SK-N-SH (cell line): ENCODE data around the gene MAP2K2. TPM values are rescaled to one million over a fixed set of nuclear protein-coding genes. Genes with fewer than 3 reads are reported as not detected.

ENCODE experiments used
- CTCF ChIA-PET: fragments of 300-600, 350-600 bp; formaldehyde crosslinking; extraction: SDS; loops from one replicate; lab custom pipeline; 2021; lab: Yijun Ruan, JAX
- POLR2A ChIA-PET: fragments of 350-600 bp; sonication (Branson Sonifier 250); formaldehyde crosslinking; extraction: SDS; loops from one replicate; lab custom pipeline; 2020; ENCODE audit warnings: antibody characterized with exemption, inconsistent platforms; lab: Yijun Ruan, JAX
- DNase-seq: peaks from one replicate; pipeline ENCODE4 v3.0.0; 2012
- H2AFZ ChIP-seq: fragments of 200-600 bp; sonication (generic); 2 replicates; pipeline ENCODE4 v1.8.1; 2016; ENCODE audit warnings: antibody characterized with exemption, mild to moderate bottlenecking, low read depth
- H3F3A ChIP-seq: fragments of 200-600 bp; sonication (generic); replicated peaks from 2 replicates; pipeline ENCODE3; 2016; ENCODE audit warnings: antibody characterized with exemption, mild to moderate bottlenecking; ENCODE audit not compliant: insufficient read depth
- H3K27ac ChIP-seq, 2 experiments: fragments of 200-500 bp in 1 of 2; fragments of 200-600 bp in 1 of 2; sonication (Bioruptor generic) in 1 of 2; sonication (generic), shearing (Covaris generic) in 1 of 2; 2 replicates each; pipeline versions ENCODE4 v1.5.1 to v1.6.1; 2014 to 2016; ENCODE audit warnings: low read depth in 2 of 2, inconsistent platforms in 1 of 2, low read length in 1 of 2, mild to moderate bottlenecking in 1 of 2, mixed read lengths in 1 of 2
- H3K27me3 ChIP-seq: fragments of 200-600 bp; sonication (generic), shearing (Covaris generic); 2 replicates; pipeline ENCODE4 v1.6.1; 2016; ENCODE audit warnings: mixed run types; ENCODE audit not compliant: insufficient read depth
- H3K36me3 ChIP-seq, 2 experiments: fragments of 200-500 bp in 1 of 2; fragments of 200-600 bp in 1 of 2; sonication (Bioruptor generic) in 1 of 2; sonication (generic) in 1 of 2; replicated peaks in 1 of 2; 2 replicates each; pipeline versions ENCODE3 to v1.5.1; 2014 to 2016; ENCODE audit warnings: low read length in 1 of 2, mild to moderate bottlenecking in 1 of 2; ENCODE audit not compliant: insufficient read depth in 2 of 2, control insufficient read depth in 1 of 2
- H3K4me1 ChIP-seq, 2 experiments: fragments of 200-500 bp in 1 of 2; fragments of 200-600 bp in 1 of 2; sonication (Bioruptor generic) in 1 of 2; sonication (generic), shearing (Covaris generic) in 1 of 2; 2 replicates each; pipeline versions ENCODE4 v1.5.1 to v1.6.1; 2014 to 2016; ENCODE audit warnings: low read depth in 1 of 2, low read length in 1 of 2, mixed run types in 1 of 2; ENCODE audit not compliant: insufficient read depth in 2 of 2, control insufficient read depth in 1 of 2
- H3K4me2 ChIP-seq: fragments of 200-600 bp; sonication (generic), shearing (Covaris generic); 2 replicates; pipeline ENCODE4 v1.6.1; 2017; ENCODE audit warnings: mixed run types
- H3K4me3 ChIP-seq, 2 experiments: fragments of 200-500 bp in 1 of 2; fragments of 200-600 bp in 1 of 2; sonication (Bioruptor generic) in 1 of 2; sonication (generic), shearing (Covaris generic) in 1 of 2; 2 replicates each; pipeline versions ENCODE4 v1.5.1 to v1.8.1; 2014 to 2016; ENCODE audit warnings: low read depth in 2 of 2, inconsistent platforms in 1 of 2, low read length in 1 of 2, mild to moderate bottlenecking in 1 of 2, mixed read lengths in 1 of 2, moderate library complexity in 1 of 2
- H3K79me2 ChIP-seq: fragments of 200-600 bp; sonication (generic); 2 replicates; pipeline ENCODE4 v1.8.1; 2017; ENCODE audit warnings: mild to moderate bottlenecking; ENCODE audit not compliant: insufficient read depth
- H3K9ac ChIP-seq: fragments of 200-600 bp; sonication (generic); 2 replicates; pipeline ENCODE4 v1.6.1; 2017; ENCODE audit warnings: mixed run types
- H3K9me2 ChIP-seq: fragments of 200-600 bp; sonication (generic); 2 replicates; pipeline ENCODE4 v1.6.1; 2017; ENCODE audit warnings: mixed run types
- H3K9me3 ChIP-seq: fragments of 200-600 bp; sonication (generic); 2 replicates; pipeline ENCODE4 v1.6.1; 2017; ENCODE audit warnings: mixed run types, mild to moderate bottlenecking, moderate library complexity
- H4K20me1 ChIP-seq: fragments of 200-600 bp; sonication (generic); 2 replicates; pipeline ENCODE4 v1.6.1; 2017; ENCODE audit warnings: mild to moderate bottlenecking, mixed run types; ENCODE audit not compliant: insufficient read depth
- CTCF ChIP-seq: fragments of 200-600 bp; sonication (generic); IDR thresholded peaks from 2 replicates; pipeline ENCODE4 v1.6.1; 2017; ENCODE audit warnings: antibody characterized with exemption, mild to moderate bottlenecking, moderate library complexity
- FOSL2 ChIP-seq: IDR thresholded peaks from 2 replicates; pipeline ENCODE4 v1.4.0; 2012; ENCODE audit warnings: low read depth, mild to moderate bottlenecking, moderate library complexity, borderline replicate concordance
- GABPA ChIP-seq: IDR thresholded peaks from 2 replicates; pipeline ENCODE4 v1.4.0; 2012; ENCODE audit warnings: low read depth, mild to moderate bottlenecking
- GATA2 ChIP-seq: sonication (generic); formaldehyde crosslinking; IDR thresholded peaks from 2 replicates; pipeline ENCODE4 v1.5.0; 2020; ENCODE audit warnings: mild to moderate bottlenecking, missing genetic modification reagents
- JUND ChIP-seq: IDR thresholded peaks from 2 replicates; pipeline ENCODE4 v1.4.0; 2012
- MEF2A ChIP-seq: IDR thresholded peaks from 2 replicates; pipeline ENCODE4 v1.4.0; 2012; ENCODE audit warnings: low read depth, borderline replicate concordance
- MXI1 ChIP-seq: IDR thresholded peaks from 2 replicates; pipeline ENCODE4 v1.6.1; 2012; ENCODE audit warnings: mild to moderate bottlenecking, low read depth, low read length, improper control_type of control experiment
- NFIC ChIP-seq: IDR thresholded peaks from 2 replicates; pipeline ENCODE4 v1.4.0; 2012; ENCODE audit warnings: borderline replicate concordance
- REST ChIP-seq: IDR thresholded peaks from 2 replicates; pipeline ENCODE4 v1.6.1; 2012; ENCODE audit warnings: mild to moderate bottlenecking, low read depth, low read length, moderate library complexity
- USF2 ChIP-seq: fragments of 150-350 bp; IDR thresholded peaks from 2 replicates; pipeline ENCODE4 v1.6.1; 2017; ENCODE audit warnings: antibody characterized with exemption, low read length, low read depth, borderline replicate concordance
- WGBS: methylation state at CpG from one replicate; pipeline ENCODE4 v1.1.6; 2017; ENCODE audit warnings: low lambda C conversion rate; 5-methylcytosine and 5-hydroxymethylcytosine counted together
- polyA plus RNA-seq, 3 experiments: library from polyadenylated mRNA; depleted of rRNA; stranded (reverse); fragments of >200 nt; gene quantifications; 2 replicates each; pipeline ENCODE4 v1.2.3, GENCODE V29; 2012

Gene MAP2K2
- polyA plus RNA-seq, 1 of the 3 experiments (the other 2 are of a cell fraction): 114 TPM

- peak overlapping the region; percentile 18; the same call in 1 of the 2 replicates for H3K9ac ChIP-seq
- peaks cover under 1 to 29% of the 10 kb centered on the region in 2 experiments for H3K36me3 ChIP-seq
- POLR2A ChIA-PET: no interaction called here
- WGBS: 50% methylated on average over 13 of the region's 22 CpGs
- peaks cover under 1 to 6% of the 10 kb centered on the region in 2 experiments; a peak in 2 of 4 replicates for H3K4me1 ChIP-seq
- H3K27ac ChIP-seq: peak overlapping the region in 1 of 2 experiments; percentile 63; a peak in 2 of 4 replicates
- H3K9me2 ChIP-seq: no peaks in the 10 kb centered on the region
- no peak for DNase-seq
- H3K9me3 ChIP-seq: no peaks in the 10 kb centered on the region
- TF ChIP-seq MXI1 (no peak), REST (no peak), JUND (0 out of 2 replicates have a peak, but pooled peaks have one; percentile 40), MEF2A (no peak), NFIC (no peak), CTCF (0 out of 2 replicates have a peak, but pooled peaks have one; percentile 13), FOSL2 (peak; percentile 52; the same call in 1 of the 2 replicates)
- H3F3A ChIP-seq: peaks cover 19% of the 10 kb centered on the region
- peak overlapping the region; percentile 62; the same call in 1 of the 2 replicates for H3K4me2 ChIP-seq
- peaks cover 100% of the 10 kb centered on the region for H3K79me2 ChIP-seq
- H2AFZ ChIP-seq: no peak overlapping the region
- CTCF ChIA-PET: interaction anchor here (1.1 kb wide), 1 partner anchor 82 kb away, joined by 4 read pairs; no protein-coding TSS in a partner anchor
- H3K27me3 ChIP-seq: no peaks in the 10 kb centered on the region
- H3K4me3 ChIP-seq: no peak overlapping the region
- peaks cover 98% of the 10 kb centered on the region for H4K20me1 ChIP-seq
Observed at GRCh38 chr19:4057931-4058692, 65.8 kb downstream of the MAP2K2 start.

- no peak for TF ChIP-seq GABPA
- TF ChIP-seq GATA2 (CRISPR knock-in tag): no peak
- TF ChIP-seq NFIC: no peak
- TF ChIP-seq USF2: no peak
- Histone ChIP-seq H3K4me2 (no peak overlapping the region), H4K20me1 (peaks cover 98% of the 10 kb centered on the region), H3K4me1 (peaks cover 0 to 6% of the 10 kb centered on the region in 2 experiments; a peak in 2 of 4 replicates), H3K27ac (no peak overlapping the region), H3K79me2 (peaks cover 100% of the 10 kb centered on the region), H3K36me3 (peaks cover 13 to 29% of the 10 kb centered on the region in 2 experiments), H3K4me3 (no peak overlapping the region), H3K27me3 (no peaks in the 10 kb centered on the region), H3F3A (peaks cover 19% of the 10 kb centered on the region), H3K9ac (no peak overlapping the region), H2AFZ (no peak overlapping the region), H3K9me2 (no peaks in the 10 kb centered on the region), H3K9me3 (no peaks in the 10 kb centered on the region)
- WGBS: 98% methylated on average over 19 of the region's 20 CpGs
- DNase-seq: no peak
- POLR2A ChIA-PET: no interaction called here
- CTCF ChIA-PET: no interaction called here
Observed at GRCh38 chr19:4055209-4055552, 68.7 kb downstream of the MAP2K2 start.
